Liver (tissue), 3 donors: ENCODE measurements around the gene SIX1.

Experiments used
- JUND ChIP-seq, 2 donors: IDR thresholded peaks; 2 replicates each; pipeline ENCODE4 v1.6.1; 2016; ENCODE audit warnings: antibody characterized with exemption in 2 of 2
- RAD21 ChIP-seq, 2 donors: IDR thresholded peaks; 2 replicates each; pipeline ENCODE4 v1.6.1; 2016; ENCODE audit warnings: antibody characterized with exemption in 2 of 2, mild to moderate bottlenecking in 2 of 2
- RXRA ChIP-seq, 2 donors: IDR thresholded peaks; 2 replicates each; pipeline ENCODE4 v1.6.1; 2017 to 2018; ENCODE audit warnings: antibody characterized with exemption in 2 of 2, mild to moderate bottlenecking in 1 of 2
- TAF1 ChIP-seq: conservative IDR thresholded peaks from 2 replicates; pipeline ENCODE4 v1.6.1; 2016; ENCODE audit warnings: antibody characterized with exemption, mild to moderate bottlenecking
- TF ChIP-seq, protein P1 (sequence below): IDR thresholded peaks from 2 replicates; pipeline ENCODE4 v1.6.1; 2016; ENCODE audit warnings: antibody characterized with exemption, mild to moderate bottlenecking
- TF ChIP-seq, protein P2 (sequence below): fragments of 150-350 bp; IDR thresholded peaks from 2 replicates; pipeline ENCODE4 v1.5.1; 2017; ENCODE audit warnings: improper control_type of control experiment, low read depth, low read length; ENCODE audit not compliant: missing input control
- TF ChIP-seq, protein P3 (sequence below): IDR thresholded peaks from 2 replicates; pipeline ENCODE4 v1.6.1; 2016; ENCODE audit warnings: antibody characterized with exemption
- donor health status: healthy.
- donor health status: healthy.

DNA sequence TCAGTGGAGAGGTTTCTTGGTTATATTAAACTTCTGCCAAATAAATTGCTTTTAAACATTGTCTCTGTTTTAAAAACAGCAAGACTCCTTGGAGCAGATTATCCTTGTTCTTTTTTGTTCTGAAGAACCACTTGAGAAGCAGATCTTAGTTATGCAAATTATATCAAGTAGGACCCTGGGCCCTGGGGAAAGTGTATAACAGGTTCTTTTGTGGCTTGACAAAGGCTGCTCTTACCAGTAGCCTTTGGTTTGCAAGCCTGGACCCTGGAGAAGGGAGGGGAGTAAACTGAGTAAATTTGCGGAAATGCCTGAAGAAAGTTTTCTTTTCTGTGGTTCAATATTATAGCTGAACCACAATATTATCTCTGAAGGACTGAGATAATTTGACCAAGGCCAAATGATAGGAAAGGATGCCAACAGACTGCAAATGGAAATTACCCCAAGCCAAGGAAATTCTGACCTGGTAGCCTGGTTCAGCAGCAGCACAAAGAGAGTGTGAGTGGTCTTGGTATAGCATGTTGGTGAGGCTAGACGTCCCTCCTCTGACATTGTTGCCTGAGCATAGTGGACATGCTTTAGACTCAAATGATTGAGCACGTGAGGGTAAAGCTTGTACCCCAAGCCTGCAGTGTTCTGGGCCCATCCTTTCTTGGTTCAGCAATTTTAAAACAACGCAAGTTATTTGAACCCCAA, 30.4 kb upstream of the SIX1 start:
- no peak for TF ChIP-seq RXRA (IDR thresholded peaks at IDR 0.05)
- TF ChIP-seq, protein P1, sequence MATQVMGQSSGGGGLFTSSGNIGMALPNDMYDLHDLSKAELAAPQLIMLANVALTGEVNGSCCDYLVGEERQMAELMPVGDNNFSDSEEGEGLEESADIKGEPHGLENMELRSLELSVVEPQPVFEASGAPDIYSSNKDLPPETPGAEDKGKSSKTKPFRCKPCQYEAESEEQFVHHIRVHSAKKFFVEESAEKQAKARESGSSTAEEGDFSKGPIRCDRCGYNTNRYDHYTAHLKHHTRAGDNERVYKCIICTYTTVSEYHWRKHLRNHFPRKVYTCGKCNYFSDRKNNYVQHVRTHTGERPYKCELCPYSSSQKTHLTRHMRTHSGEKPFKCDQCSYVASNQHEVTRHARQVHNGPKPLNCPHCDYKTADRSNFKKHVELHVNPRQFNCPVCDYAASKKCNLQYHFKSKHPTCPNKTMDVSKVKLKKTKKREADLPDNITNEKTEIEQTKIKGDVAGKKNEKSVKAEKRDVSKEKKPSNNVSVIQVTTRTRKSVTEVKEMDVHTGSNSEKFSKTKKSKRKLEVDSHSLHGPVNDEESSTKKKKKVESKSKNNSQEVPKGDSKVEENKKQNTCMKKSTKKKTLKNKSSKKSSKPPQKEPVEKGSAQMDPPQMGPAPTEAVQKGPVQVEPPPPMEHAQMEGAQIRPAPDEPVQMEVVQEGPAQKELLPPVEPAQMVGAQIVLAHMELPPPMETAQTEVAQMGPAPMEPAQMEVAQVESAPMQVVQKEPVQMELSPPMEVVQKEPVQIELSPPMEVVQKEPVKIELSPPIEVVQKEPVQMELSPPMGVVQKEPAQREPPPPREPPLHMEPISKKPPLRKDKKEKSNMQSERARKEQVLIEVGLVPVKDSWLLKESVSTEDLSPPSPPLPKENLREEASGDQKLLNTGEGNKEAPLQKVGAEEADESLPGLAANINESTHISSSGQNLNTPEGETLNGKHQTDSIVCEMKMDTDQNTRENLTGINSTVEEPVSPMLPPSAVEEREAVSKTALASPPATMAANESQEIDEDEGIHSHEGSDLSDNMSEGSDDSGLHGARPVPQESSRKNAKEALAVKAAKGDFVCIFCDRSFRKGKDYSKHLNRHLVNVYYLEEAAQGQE = no peak
- TF ChIP-seq, protein P2, sequence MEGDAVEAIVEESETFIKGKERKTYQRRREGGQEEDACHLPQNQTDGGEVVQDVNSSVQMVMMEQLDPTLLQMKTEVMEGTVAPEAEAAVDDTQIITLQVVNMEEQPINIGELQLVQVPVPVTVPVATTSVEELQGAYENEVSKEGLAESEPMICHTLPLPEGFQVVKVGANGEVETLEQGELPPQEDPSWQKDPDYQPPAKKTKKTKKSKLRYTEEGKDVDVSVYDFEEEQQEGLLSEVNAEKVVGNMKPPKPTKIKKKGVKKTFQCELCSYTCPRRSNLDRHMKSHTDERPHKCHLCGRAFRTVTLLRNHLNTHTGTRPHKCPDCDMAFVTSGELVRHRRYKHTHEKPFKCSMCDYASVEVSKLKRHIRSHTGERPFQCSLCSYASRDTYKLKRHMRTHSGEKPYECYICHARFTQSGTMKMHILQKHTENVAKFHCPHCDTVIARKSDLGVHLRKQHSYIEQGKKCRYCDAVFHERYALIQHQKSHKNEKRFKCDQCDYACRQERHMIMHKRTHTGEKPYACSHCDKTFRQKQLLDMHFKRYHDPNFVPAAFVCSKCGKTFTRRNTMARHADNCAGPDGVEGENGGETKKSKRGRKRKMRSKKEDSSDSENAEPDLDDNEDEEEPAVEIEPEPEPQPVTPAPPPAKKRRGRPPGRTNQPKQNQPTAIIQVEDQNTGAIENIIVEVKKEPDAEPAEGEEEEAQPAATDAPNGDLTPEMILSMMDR = no peak
- TF ChIP-seq, protein P3, sequence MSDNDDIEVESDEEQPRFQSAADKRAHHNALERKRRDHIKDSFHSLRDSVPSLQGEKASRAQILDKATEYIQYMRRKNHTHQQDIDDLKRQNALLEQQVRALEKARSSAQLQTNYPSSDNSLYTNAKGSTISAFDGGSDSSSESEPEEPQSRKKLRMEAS = no peak
- no peak for TF ChIP-seq RAD21 (IDR thresholded peaks at IDR 0.05)
- no peak for TF ChIP-seq JUND (IDR thresholded peaks at IDR 0.05)
- no peak for TF ChIP-seq TAF1
